NCI-H1436 treated with DMSO at 0.1 percent for 48 hours (cell line): Measurements from ENCODE around the gene PEAR1.
"Not testable (repeated sequence)": the region's sequence is repeated elsewhere in the genome, so short reads cannot be mapped to it uniquely, and the experiment has no call there.

ENCODE experiments used
- DNase-seq: peaks from one replicate; lab custom pipeline; 2025; lab: John Stamatoyannopoulos, UW

Gene PEAR1

GRCh38 chr1:156922986-156923669 is 29.6 kb downstream of the PEAR1 start:
- DNase-seq, result no peak

GRCh38 chr1:156923670-156924477 is 30.4 kb downstream of the PEAR1 start:
- DNase-seq, result no peak

DNA sequence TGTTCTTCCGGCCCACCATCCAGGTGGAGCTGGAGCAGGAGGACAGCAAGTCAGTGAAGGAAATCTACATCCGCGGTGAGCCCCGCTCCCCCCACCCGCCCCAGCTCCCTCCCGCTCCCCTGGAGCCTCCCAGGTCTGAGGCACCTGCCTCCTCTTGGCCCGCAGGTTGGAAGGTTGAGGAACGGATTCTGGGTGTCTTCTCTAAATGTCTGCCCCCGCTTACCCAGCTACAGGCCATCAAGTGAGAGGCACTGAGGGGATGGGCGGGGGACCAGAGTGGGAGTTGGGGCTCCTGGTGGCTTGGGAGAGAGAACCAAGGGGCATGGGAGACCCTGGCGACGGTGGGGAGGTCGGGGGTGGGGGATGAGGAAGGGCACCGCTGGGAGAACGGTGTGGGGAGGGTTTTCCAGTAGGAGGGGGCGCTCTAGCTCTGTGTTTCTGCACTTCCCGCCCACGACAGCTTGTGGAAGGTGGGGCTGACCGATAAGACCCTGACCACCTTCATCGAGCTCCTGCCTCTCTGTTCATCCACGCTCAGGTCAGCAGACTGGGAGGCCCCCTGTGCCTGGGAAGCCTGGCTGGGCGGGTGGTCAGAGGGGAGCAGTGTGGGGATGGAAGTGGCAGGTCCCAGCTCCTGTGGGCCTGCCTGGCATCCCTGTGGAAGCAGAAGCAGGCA is 31.1 kb downstream of the PEAR1 start:
- DNase-seq, result no peak

- DNase-seq, result no peak
Observed at GRCh38 chr1:156925154-156926010, 31.9 kb downstream of the PEAR1 start.

DNA sequence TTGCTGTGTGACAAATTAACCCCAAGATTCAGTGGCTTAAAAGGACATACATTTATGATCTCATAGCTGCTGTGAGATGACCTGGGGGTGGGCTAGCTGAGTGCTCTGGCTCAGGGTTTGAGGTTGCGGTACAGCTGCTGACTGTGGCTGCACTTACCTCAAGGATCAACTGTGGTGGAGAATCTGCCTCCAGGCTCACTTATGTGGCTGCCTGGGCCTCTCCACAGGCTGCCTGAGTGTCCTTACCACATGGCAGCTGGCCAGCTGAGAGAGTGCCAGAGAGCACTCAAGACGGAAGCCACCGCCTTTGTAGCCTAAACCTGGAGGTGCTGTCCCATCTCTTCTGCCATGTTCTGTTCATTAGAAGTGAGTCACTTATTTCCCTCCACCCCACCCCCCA is 32.7 kb downstream of the PEAR1 start:
- DNase-seq, result no peak

DNA sequence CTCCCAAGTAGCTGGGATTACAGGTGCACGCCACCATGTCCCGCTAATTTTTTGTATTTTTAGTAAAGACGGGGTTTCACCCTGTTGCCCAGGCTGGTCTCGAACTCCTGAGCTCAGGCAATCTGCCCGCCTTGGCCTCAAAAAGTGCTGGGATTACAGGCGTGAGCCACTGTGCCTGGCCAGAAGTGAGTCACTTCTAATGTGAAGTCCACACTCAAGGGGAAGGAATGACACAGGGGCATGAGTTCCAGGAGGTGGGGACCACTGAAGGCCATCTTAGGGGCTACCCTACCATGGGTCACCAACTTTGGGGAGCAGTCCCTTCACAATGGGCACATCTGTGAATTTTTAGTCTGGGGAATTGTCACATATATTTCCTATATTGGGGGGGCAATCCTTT is 33.2 kb downstream of the PEAR1 start:
- DNase-seq, result not testable (repeated sequence)

DNA sequence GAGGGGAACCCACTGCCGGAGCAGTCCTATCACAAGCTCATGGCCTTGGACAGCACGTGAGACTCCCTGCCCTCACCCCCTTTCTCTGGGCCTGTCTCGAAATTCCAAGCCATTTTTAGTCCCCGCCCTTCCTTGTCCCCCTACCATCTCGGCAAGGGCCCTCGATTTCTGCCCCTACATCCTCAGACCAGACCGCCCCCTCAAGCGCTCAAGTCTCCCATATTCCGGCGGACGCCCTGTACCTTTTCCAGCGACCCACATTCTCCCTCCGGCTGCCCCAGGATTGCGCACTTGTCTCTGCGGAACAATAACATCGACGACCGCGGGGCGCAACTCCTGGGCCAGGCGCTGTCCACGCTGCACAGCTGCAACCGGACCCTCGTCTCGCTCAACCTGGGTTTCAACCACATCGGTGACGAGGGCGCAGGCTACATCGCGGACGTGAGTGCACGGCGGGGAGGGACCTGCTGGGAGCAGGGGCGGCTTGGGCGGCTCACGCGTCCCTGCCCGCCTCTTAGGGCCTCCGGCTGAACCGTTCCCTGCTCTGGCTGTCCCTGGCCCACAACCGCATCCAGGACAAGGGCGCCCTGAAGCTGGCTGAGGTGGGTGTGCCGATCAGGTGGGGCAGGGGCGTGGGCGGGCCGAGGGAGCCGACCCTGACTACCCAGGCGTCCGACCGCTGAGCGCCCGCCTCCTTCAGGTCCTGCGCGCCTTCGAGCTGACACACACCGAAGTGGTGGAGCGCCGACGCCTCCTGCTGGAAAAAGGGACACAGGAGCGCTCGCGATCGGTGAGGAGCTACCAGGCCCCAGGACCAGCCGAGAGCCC is 33.9 kb downstream of the PEAR1 start:
- no peak for DNase-seq

DNA sequence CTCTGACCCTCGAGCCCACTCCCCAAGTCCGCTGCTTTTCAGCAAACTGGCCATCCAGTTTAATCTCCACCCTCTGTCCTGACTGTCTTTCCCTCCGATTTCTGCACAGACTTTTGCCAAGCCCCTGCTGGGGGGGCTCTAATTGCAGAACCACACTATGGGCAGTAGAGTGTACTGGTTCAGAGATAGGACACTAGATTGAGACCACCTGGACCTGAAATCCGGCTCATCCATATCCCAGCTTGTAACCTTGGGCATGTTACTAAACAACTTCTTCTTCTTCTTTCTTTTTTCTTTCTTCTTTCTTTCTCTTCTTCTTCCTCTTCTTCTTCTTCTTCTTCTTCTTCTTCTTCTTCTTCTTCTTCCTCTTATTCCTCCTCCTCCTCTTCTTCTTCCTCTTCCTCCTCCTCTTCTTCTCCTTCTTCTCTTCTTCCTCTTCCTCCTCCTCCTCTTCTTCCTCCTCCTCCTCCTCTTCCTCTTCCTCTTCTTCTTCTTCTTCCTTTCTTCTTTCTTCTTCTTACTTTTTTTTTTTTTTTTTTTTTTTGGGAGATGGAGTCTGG is 34.6 kb downstream of the PEAR1 start:
- no peak for DNase-seq

DNA sequence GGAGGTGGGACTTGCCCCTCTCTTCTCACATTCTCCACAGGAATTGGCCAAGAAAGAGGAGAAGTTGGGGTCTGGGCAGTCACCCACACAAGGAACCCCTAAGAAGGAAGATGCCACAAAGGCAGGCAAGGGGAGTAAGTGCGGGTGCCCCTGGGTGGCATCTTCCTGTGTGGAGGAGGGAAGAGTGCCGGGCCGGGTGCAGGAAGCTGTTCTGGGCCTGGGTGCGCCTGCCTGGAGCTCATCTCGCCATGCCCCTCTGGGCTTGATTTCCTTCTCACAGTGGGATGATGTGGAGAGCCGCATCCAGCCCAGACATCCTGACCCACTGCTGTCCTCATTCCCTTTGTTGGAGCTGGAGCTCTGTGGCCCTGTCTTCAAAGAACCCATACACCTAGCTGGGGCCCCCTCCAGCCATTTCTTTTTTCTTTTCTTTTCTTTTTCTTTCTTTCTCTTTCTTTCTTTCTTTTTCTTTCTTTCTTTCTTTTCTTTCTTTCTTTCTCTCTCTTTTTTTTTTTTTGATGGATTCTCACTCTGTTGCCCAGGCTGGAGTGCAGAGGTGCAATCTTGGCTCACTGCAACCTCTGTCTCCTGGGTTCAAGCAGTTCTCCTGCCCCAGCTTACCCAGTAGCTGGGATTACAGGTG is 36.2 kb downstream of the PEAR1 start:
- DNase-seq, result no peak

DNA sequence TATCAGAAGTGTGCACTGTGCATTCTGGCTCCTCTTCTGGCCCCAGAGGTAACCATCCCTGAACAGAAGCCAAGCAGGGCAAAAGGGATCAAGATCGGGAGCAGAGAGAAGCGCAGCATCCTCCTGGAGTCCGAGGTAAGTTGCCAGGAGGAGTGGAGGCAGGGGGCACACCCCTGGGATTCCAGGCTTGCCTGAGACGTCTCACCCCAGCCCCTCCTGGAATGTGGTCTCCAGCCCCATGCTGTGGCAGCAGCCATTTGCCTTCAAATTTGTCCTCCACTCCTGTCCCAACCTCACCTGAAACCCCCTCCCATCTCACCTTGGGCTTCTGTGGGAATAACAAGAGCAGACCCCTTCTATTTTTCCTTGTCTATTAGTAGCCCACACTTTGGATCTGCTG is 37.0 kb downstream of the PEAR1 start:
- DNase-seq, result no peak

DNA sequence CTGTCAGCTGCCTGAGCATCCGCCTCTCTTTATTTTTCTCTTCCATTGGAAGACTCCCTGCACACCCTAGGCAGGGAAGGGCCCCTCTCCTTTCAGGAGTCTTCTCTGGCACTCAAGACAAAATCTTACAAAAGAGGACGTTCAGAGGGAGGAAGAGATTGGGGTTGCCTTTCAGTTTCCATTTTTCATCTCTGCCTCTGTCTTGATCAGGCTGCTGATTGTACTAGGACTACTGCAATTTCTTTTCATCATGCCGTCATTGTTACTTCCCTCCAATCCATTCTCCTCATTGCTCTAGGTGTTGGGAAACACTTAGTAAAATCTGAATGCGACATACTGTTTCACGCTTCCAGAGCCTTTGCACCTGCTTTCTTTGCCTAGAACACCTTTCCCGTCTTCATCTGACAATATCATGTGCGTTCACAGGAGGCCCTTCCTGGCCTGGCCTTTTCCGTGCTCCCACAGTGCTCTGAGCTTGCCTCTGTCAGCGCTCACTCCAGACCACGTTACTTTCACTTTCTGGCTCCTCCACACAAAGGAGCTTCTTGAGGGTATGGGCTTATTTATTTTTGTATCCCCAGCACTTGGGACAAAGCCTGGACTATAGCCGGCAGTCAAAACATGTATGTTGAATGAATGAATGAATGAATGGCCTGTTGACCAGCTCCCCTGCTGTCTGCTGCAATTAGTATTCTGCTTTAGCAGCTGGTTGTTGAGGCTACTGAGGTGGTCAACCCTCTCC is 37.9 kb downstream of the PEAR1 start:
- no peak for DNase-seq

GRCh38 chr1:156931974-156932710 is 38.6 kb downstream of the PEAR1 start:
- no peak for DNase-seq

DNA sequence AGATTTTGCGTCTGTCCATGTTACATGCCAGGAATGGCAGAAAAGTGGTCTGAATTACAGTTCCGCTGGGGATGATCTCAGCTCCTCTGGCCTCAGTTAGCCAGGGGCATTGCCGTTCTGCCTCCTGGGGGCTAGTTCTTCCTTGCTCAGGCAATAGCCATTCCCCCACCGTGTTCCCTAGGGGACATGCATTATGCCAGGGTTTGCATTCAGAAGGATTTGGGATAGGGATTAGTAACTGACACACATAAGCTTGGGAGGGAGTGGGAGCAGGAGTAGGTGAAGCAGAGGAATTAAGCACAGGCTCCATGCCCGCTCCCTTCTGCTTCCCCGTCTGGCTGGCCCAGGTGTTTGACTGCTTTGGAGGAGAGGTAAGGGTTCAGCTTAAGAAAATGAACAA is 39.6 kb downstream of the PEAR1 start:
- DNase-seq, result no peak

DNA sequence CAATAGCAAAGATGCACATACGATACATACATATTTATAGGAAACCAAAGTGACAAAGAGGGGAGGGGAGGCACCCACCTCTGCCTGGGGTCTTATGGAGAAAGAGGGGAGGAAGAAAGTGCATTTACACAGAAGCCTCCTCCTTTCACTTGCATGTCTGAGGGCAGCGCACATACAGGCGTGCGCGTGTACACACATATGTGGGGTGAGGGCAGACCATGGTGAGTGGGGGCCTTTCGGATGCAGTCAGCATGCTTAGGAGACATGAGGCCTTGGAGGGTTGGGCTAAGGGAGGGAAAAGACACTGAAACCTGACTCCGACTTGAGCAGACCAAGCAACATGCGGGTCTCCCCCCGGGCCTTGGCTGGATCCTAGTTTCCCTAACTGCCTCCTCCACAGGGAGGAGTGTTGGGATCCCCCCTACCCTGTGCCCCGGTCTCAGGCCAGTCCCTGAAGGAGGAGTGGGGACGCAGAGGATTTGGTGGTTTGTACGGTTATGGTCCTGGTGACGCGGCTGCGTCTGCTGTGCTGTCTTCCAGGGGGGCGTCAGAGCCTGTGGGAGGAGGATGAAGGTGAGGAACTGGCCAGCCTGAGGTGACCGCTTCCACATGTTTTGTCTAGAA is 42.1 kb downstream of the PEAR1 start:
- DNase-seq, result no peak

- no peak for DNase-seq
Observed at GRCh38 chr1:156936191-156936590, 42.7 kb downstream of the PEAR1 start.

GRCh38 chr1:156936721-156937220 is 43.3 kb downstream of the PEAR1 start:
- DNase-seq, result no peak

GRCh38 chr1:156937883-156938282 is 44.4 kb downstream of the PEAR1 start:
- no peak for DNase-seq

DNA sequence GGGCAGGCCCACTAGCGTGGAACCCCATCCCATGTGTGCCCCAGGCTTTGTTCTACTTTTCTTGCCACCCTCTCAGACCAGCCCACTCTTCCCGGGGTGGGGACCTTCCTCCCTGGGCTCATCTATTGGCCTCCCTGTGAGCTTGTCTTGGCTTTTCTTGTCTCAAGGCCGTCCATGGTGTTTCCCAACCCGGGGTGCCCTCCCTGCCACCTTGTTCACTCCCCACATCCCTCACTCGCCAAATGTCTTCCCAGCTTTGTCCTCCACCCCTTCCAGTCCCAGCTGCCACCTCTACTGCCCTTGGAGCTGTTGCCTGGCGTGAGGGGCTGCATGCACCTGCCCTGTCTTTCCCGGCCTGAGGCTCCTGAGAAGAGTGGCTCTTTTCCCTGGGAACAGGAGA is 45.3 kb downstream of the PEAR1 start:
- DNase-seq, result no peak
